ENCODE results near the gene NHLH2.

DNA sequence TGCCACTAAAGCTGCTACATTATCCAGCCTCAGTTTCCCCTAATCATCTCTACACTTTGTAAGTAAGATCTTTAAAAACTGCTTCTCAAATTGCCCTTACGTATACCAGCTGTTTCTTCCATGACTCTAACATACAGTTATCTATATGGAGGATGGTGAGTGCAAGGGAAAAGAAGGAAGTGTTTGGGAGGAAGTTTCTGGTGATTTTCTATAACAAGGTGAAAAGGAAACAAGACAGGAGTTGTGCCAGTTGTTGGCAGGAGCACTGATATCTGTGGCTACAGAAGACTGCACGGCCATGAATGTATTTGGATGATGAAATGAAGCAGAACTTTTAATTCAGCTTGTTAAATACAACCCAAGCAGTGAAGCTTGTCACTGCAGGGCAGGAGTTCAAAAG lies 32.3 kb upstream of the NHLH2 start:
- TF ChIP-seq POLR2A (IDR thresholded peaks at IDR 0.05) (no peak), EP300 (IDR thresholded peaks at IDR 0.05) (no peak), POLR2AphosphoS5 (IDR thresholded peaks at IDR 0.05) (no peak)
- TF ChIP-seq, protein P1, sequence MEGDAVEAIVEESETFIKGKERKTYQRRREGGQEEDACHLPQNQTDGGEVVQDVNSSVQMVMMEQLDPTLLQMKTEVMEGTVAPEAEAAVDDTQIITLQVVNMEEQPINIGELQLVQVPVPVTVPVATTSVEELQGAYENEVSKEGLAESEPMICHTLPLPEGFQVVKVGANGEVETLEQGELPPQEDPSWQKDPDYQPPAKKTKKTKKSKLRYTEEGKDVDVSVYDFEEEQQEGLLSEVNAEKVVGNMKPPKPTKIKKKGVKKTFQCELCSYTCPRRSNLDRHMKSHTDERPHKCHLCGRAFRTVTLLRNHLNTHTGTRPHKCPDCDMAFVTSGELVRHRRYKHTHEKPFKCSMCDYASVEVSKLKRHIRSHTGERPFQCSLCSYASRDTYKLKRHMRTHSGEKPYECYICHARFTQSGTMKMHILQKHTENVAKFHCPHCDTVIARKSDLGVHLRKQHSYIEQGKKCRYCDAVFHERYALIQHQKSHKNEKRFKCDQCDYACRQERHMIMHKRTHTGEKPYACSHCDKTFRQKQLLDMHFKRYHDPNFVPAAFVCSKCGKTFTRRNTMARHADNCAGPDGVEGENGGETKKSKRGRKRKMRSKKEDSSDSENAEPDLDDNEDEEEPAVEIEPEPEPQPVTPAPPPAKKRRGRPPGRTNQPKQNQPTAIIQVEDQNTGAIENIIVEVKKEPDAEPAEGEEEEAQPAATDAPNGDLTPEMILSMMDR (IDR thresholded peaks at IDR 0.05) = no peak

Measured in gastroesophageal sphincter (tissue), 3 donors.